Stimulated activated CD8-positive, alpha-beta memory T cell treated with anti-CD3 and anti-CD28 coated beads, Interleukin-15, amount 100 ng/mL, for 24 hours (primary cell): ENCODE measurements around the gene KLHL20.
A peak's percentile ranks its signal among the peaks of the same experiment; 100 is the strongest.
"Not testable (repeated sequence)": the region's sequence is repeated elsewhere in the genome, so short reads cannot be mapped to it uniquely, and the experiment has no call there.

ENCODE experiments used
- DNase-seq: peaks from one replicate; pipeline ENCODE4 v3.0.0-alpha.2; 2020; ENCODE audit warnings: low read depth

Gene KLHL20, protein sequence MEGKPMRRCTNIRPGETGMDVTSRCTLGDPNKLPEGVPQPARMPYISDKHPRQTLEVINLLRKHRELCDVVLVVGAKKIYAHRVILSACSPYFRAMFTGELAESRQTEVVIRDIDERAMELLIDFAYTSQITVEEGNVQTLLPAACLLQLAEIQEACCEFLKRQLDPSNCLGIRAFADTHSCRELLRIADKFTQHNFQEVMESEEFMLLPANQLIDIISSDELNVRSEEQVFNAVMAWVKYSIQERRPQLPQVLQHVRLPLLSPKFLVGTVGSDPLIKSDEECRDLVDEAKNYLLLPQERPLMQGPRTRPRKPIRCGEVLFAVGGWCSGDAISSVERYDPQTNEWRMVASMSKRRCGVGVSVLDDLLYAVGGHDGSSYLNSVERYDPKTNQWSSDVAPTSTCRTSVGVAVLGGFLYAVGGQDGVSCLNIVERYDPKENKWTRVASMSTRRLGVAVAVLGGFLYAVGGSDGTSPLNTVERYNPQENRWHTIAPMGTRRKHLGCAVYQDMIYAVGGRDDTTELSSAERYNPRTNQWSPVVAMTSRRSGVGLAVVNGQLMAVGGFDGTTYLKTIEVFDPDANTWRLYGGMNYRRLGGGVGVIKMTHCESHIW

DNA sequence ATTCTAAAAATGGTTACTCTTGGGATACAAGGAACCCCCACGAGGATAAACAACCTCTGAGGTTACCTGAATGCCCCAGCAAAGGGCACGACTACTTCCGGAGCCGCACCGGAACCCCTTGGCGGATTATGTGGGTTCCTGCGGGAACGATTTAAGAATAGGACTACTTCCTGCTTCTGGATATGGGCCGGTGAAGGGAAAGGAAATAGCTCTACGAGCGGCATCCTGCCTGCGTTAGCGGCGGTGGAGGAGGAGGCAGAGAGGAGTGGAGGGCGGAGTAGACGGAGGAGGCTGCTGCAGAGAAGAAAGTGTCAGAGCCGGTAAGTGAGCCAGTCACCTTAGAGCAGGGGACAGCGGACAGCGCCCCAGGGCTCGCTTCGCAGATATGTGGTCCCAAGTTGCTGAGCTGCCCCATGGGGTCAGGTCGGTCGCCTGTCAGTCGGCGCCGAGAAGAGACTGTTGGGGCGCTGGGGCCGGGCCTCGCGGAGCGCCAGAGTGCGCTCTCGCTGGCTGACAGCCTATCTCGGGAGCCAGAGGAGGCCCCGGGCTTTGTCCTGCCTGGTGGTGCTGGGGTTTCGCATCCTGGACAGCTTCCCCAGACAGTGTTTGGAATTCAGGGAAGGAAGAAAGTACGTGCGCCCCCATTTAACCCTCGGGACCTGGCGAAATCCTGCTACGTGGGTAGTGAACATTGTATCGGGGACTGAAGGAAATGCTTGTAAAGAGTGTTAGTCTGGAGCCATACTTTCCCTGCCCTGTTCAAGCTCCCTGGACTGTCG lies at the start of gene KLHL20:
Gene KLHL20, plus strand, starts transcription at position 223 of the 779 bp plus-strand sequence. CDS start 1,063 bp downstream, outside the sequence.
- peak; percentile 49 for DNase-seq

DNA sequence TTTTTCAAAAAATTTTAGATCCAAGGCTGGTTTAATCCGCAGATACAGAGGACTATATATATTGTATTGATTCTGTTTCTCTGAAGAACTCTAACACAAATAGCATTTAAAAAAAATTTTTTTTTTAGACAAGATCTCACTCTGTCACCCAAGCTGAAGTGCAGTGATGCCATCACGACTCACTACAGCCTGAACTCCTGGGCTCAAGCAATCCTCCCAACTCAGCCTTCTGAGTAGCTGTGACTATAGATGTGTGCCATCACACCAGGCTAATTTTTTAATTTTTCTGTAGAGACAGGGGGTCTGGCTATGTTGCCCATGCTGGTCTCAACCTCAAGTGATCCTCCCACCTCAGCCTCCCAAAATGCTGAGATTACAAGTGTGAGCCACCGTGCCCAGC lies 48.1 kb upstream of the KLHL20 start:
- no peak for DNase-seq

- DNase-seq: no peak
Observed at GRCh38 chr1:173669491-173669941, 45.3 kb upstream of the KLHL20 start, which contains the start of gene ANKRD45. Gene ANKRD45, minus strand, starts transcription at chr1:173669851. Its CDS starts 10,433 bp downstream, at chr1:173659418.

DNA sequence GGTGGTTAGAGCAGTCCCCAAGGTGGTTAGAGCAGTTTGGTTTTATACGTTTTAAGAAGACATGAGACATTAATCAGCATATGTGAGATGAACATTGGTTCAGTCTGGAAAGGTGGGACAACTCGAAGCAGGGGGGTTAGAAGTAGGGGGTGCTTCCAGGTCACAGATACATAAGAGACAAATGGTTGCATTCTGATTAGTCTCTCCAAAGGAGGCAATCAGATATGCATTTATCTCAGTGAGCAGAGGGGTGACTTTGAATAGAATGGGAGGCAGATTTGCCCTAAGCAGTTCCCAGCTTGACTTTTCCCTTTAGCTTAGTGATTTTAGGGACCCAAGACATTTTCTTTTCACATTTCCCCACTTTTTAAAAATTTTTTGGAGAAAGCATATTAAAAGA lies 40.3 kb upstream of the KLHL20 start:
- DNase-seq: not testable (repeated sequence)

DNA sequence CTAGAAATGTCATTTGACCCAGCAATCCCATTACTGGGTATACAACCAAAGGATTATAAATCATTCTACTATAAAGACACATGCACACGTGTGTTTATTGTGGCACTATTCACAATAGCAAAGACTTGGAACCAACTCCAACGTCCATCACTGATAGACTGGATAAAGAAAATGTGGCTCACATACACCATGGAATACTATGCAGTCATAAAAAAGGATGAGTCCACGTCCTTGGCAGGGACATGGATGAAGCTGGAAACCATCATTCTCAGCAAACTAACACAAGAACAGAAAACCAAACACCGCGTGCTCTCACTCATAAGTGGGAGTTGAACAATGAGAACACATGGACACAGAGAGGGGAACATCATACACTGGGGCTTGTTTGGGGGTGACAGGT lies 34.6 kb upstream of the KLHL20 start:
- DNase-seq: not testable (repeated sequence)

DNA sequence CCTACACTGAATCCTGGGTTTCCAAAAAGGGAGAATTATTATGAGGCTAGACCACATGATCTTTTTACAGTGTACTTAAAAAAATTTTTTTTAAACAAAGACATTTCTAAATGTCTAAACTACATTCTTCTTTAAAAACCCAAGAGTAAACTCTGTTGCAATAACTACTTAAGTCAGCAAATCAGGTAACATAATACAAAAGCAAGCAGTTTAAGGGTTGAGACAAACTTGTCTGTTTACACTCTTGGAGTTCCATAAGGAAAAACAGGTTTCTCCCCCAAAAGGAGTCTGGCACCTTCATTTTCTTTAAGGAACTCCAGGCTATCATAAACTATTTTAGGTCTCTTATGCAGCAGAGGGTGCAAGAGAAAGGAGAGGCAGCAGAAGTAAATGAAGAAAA lies 32.6 kb upstream of the KLHL20 start:
- DNase-seq: no peak

GRCh38 chr1:173683838-173684237 lies 30.9 kb upstream of the KLHL20 start:
- not testable (repeated sequence) for DNase-seq

DNA sequence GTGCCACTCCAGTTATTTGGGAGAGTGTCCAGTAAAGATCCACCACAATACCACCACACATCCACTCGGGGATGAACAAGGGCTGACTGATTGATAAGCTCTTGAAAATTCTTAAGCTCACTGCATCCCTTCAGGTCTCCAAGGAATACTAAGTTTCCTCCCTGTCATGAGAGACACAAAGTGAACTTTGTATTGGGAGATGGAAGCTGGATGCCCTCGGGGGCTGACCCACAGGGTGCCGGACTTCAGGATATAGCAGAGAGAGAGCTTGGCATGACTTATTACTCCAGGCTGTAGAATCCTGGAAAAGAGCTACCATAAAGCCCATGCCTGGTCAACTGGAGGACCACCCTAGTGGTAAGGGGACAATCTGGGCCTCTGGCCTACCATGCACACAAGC lies 29.7 kb upstream of the KLHL20 start:
- not testable (repeated sequence) for DNase-seq

DNA sequence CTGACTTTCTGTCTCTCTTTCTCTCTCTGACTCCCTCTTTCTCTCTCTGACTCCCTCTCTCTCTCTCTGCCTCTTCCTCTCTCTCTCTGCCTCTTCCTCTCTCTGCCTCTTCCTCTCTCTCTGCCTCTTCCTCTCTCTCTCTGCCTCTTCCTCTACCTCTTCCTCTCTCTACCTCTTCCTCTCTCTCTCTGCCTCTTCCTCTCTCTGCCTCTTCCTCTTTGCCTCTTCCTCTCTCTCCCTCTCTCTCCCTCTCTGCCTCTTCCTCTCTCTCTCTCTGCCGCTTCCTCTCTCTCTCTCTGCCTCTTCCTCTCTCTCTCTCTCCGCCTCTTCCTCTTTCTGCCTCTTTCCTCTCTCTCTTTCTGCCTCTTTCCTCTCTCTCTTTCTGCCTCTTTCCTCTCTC lies 26.5 kb upstream of the KLHL20 start:
- no peak for DNase-seq

DNA sequence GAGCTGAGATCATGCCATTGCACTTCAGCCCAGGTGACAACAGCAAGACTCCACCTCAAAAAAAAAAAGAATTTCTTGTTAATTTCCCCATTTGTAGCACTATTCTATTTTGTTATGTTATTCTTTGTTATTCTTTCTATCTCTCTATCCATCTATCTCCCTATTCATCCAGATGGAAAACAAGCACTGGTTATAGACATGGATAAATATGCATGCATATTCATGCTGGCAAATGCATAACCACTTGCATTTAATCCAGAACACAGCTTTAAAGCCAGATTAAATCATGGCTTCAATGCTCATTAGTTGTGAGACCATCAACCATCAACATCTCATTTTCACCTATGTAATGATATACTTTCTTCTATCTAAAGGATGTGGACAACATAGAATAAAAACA lies 21.5 kb upstream of the KLHL20 start:
- no peak for DNase-seq

- not testable (repeated sequence) for DNase-seq
Observed at GRCh38 chr1:173701299-173701698, 13.5 kb upstream of the KLHL20 start.

DNA sequence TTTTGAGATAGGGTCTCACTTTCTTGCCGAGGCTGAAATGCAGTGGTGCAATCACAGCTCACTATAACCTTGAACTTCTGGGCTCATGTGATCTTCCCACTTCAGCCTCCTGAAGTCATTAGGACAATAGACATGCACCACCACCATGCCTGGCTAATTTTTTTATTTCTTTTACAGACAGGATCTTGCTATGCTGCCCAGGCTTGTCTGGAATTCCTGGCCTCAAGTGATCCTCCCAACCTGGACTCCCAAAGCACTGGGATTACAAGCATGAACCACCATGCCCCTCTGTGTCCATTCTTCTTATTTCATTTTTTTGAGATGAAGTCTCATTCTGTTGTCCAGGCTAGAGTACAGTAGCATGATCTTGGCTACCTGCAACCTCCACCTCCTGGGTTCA lies 12.0 kb upstream of the KLHL20 start:
- DNase-seq: no peak

- no peak for DNase-seq
Observed at GRCh38 chr1:173705117-173705516, 9.7 kb upstream of the KLHL20 start.

DNA sequence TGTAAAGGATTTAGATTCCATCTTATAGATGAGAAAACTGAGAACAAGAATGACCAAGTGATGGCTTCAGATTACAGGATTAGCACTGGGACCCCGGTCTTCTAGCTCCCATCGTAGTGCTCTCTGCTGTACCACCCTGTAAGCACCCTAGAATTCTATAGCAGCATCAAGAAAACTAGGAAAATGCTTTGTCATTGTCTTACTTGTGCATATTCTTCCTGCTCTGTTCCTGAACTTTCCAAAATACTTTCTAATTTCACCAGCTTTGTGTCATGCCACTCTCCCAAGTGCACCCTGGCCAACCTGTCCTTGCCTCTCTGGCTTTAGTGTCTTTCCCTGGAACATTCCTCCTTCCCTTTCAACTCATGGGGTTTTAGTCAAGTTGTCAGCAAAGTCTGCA lies 6.0 kb upstream of the KLHL20 start:
- DNase-seq: no peak

GRCh38 chr1:173714441-173714758 lies 381 bp upstream of the KLHL20 start:
- no peak for DNase-seq

- no peak for DNase-seq
Observed at GRCh38 chr1:173715538-173715844, 710 bp downstream of the KLHL20 start.

DNA sequence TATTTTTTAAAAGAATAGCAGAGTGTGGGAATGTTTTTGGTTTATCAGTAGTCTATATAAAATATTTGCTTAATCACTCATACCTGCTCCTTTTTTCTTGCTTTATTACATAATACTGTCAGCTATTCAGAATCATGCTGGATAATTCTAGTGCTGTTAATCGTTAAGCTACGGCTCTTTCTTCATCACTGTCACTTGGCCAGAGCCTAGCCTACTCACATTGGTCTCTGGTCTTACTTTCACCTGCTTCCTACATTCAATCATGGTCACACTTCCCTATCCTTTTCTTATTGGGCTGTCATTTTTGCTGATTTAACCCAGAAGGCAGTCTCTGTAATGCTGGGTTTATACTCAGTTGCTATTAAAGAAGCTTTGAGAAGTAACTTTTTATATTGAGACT lies 2.5 kb downstream of the KLHL20 start:
- no peak for DNase-seq

- DNase-seq: not testable (repeated sequence)
Observed at GRCh38 chr1:173731331-173731730, 16.6 kb downstream of the KLHL20 start.

DNA sequence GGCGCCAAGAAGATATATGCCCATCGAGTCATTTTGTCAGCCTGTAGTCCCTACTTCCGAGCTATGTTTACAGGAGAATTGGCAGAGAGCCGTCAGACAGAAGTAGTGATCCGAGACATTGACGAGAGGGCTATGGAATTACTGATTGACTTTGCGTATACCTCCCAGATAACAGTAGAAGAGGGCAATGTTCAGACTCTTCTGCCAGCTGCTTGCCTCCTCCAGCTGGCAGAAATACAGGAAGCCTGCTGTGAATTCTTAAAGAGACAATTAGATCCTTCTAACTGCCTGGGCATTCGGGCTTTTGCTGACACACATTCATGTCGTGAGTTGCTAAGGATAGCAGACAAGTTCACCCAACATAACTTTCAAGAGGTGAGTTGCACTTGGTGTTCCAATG lies 19.1 kb downstream of the KLHL20 start:
- DNase-seq: no peak

DNA sequence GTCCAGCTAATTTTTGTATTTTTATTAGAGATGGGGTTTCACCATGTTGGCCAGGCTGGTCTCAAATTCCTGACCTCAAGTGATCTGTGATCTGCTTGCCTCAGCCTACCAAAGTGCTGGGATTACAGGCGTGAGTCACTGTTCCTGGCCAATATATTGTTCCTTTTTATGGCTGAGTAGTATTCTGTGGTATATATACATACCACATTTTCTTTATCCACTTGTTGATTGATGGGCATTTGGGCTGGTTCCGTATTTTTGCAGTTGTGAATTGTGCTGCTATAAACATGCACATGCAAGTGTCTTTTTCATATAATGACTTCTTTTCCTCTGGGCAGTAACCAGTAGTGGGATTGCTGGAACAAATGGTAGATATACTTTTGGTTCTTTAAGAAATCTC lies 21.3 kb downstream of the KLHL20 start:
- not testable (repeated sequence) for DNase-seq

DNA sequence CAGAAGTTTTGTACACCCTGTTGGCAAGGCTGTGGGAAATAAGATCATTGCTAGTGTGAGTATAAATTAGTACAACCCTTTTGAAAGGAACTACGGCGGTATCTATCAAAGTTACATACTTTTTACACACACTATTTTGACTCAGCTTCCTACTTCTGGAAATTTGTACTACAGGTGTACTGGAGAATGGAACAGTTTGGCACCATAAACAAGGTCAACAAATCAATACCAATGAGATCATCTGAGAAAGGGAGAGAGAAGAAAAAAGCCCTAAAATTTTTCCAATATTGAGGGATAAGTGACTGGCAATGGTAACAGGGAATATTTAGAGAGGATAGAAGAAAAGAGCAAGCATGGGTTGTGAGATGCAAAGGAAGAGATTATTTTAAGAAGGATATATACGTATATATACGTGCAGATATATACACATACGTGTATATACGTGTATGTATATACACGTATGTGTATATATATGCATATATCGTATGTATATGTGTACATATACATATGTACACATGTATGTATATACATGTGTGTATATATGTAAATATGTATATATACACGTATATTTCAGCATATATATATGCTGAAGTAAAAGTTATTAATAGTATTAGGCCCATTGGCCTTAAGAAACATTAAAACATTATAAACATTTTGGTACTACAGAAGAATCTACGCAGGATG lies 27.6 kb downstream of the KLHL20 start:
- DNase-seq: no peak

GRCh38 chr1:173744651-173745050 lies 29.9 kb downstream of the KLHL20 start:
- no peak for DNase-seq
